HG02798 (cell line): Measurements from ENCODE around the gene SLC9A2.

ENCODE experiments used
- ATAC-seq: cut with Tn5 transposase; IDR thresholded peaks from one replicate; pipeline ENCODE4 v1.9.1; 2021; ENCODE audit warnings: mild to moderate bottlenecking; ENCODE audit not compliant: unreplicated experiment, poor library complexity

Gene SLC9A2

GRCh38 chr2:102619414-102620319 lies at the start of gene SLC9A2:
Gene SLC9A2 (plus strand): TSS chr2:102619553. CDS start chr2:102619849, 296 bp downstream.
- no peak for ATAC-seq

GRCh38 chr2:102575888-102576287 lies 43.5 kb upstream of the SLC9A2 start:
- no peak for ATAC-seq

GRCh38 chr2:102578376-102578775 lies 41.0 kb upstream of the SLC9A2 start:
- ATAC-seq: no peak

- ATAC-seq: no peak
Observed at GRCh38 chr2:102581911-102582310, 37.4 kb upstream of the SLC9A2 start.

- no peak for ATAC-seq
Observed at GRCh38 chr2:102582845-102583244, 36.5 kb upstream of the SLC9A2 start.

- no peak for ATAC-seq
Observed at GRCh38 chr2:102585847-102586404, 33.4 kb upstream of the SLC9A2 start.

- ATAC-seq: no peak
Observed at GRCh38 chr2:102588213-102588939, 31.0 kb upstream of the SLC9A2 start.

GRCh38 chr2:102589444-102589843 lies 29.9 kb upstream of the SLC9A2 start:
- no peak for ATAC-seq

GRCh38 chr2:102591491-102592045 lies 27.8 kb upstream of the SLC9A2 start:
- ATAC-seq: no peak

GRCh38 chr2:102592601-102593000 lies 26.8 kb upstream of the SLC9A2 start:
- ATAC-seq: no peak

GRCh38 chr2:102593516-102593915 lies 25.8 kb upstream of the SLC9A2 start:
- ATAC-seq: no peak

- no peak for ATAC-seq
Observed at GRCh38 chr2:102594445-102595016, 24.8 kb upstream of the SLC9A2 start.

- no peak for ATAC-seq
Observed at GRCh38 chr2:102597788-102598187, 21.6 kb upstream of the SLC9A2 start.

GRCh38 chr2:102599486-102599885 lies 19.9 kb upstream of the SLC9A2 start:
- ATAC-seq: no peak

- peak; percentile 75 for ATAC-seq
Observed at GRCh38 chr2:102601730-102602129, 17.6 kb upstream of the SLC9A2 start.

GRCh38 chr2:102603904-102604303 lies 15.4 kb upstream of the SLC9A2 start:
- no peak for ATAC-seq

- no peak for ATAC-seq
Observed at GRCh38 chr2:102604769-102605168, 14.6 kb upstream of the SLC9A2 start.

- no peak for ATAC-seq
Observed at GRCh38 chr2:102606353-102606752, 13.0 kb upstream of the SLC9A2 start.

GRCh38 chr2:102615620-102616436 lies 3.5 kb upstream of the SLC9A2 start:
- peak; percentile 88 for ATAC-seq
